Upper lobe of left lung (tissue), 6 donors: ENCODE measurements around the gene ACTL6B. TPM values are rescaled to one million over a fixed set of nuclear protein-coding genes. Genes with fewer than 3 reads are reported as not detected.
"Not testable (repeated sequence)": the region's sequence is repeated elsewhere in the genome, so short reads cannot be mapped to it uniquely, and the experiment has no call there.

ENCODE experiments used
- ATAC-seq, 2 donors: fragments of 200-7000 bp; cut with Tn5 transposase; one replicate each; pipeline ENCODE4 v1.9.1; 2022; ENCODE audit warnings: mild to moderate bottlenecking in 2 of 2, moderate library complexity in 2 of 2; ENCODE audit not compliant: low FRiP score in 2 of 2
- DNase-seq, 2 donors: peaks; one replicate each; pipeline ENCODE4 v3.0.0-alpha.2; 2019 to 2020
- H3K27ac ChIP-seq, 4 donors: fragments of 200-600 bp; sonication (generic); one replicate each; pipeline ENCODE4 v1.5.1; 2016 to 2019
- H3K27me3 ChIP-seq, 4 donors: fragments of 200-600 bp; sonication (generic); one replicate each; pipeline ENCODE4 v1.5.1; 2017 to 2019
- H3K36me3 ChIP-seq, 4 donors: fragments of 200-600 bp; sonication (generic); one replicate each; pipeline ENCODE4 v1.5.1; 2016 to 2019
- H3K4me1 ChIP-seq, 4 donors: fragments of 200-600 bp; sonication (generic); one replicate each; pipeline ENCODE4 v1.5.1; 2018 to 2019
- H3K4me3 ChIP-seq, 4 donors: fragments of 200-600 bp; sonication (generic); one replicate each; pipeline ENCODE4 v1.5.1; 2017 to 2019; ENCODE audit warnings: mild to moderate bottlenecking in 2 of 4, moderate library complexity in 1 of 4
- H3K9me3 ChIP-seq, 4 donors: fragments of 200-600 bp; sonication (generic); one replicate each; pipeline ENCODE4 v1.5.1; 2018 to 2019
- CTCF ChIP-seq, 6 experiments: fragments of 450-650 bp in 4 of 6; fragments of 200-600 bp in 2 of 6; sonication (generic) in 2 of 6; IDR thresholded peaks; one replicate each; pipeline ENCODE4 v1.5.1; 2016 to 2019; ENCODE audit warnings: antibody characterized with exemption in 6 of 6
- EP300 ChIP-seq, 4 donors: sonication (generic); formaldehyde crosslinking; IDR thresholded peaks; one replicate each; pipeline ENCODE4 v1.5.1; 2017; ENCODE audit warnings: antibody characterized with exemption in 4 of 4, control low read depth in 2 of 4
- POLR2A ChIP-seq, 4 donors: fragments of 450-650 bp; IDR thresholded peaks; one replicate each; pipeline ENCODE4 v1.5.1; 2016 to 2017; ENCODE audit warnings: antibody characterized with exemption in 4 of 4, mild to moderate bottlenecking in 2 of 4
- POLR2AphosphoS5 ChIP-seq, 2 donors: sonication (generic); formaldehyde crosslinking; IDR thresholded peaks; one replicate each; pipeline ENCODE4 v1.5.1; 2017; ENCODE audit warnings: antibody characterized with exemption in 2 of 2
- WGBS, 2 donors: methylation state at CpG; one replicate each; pipeline ENCODE4 v1.1.5; 2017 to 2018; 5-methylcytosine and 5-hydroxymethylcytosine counted together
- total RNA-seq, 6 donors: library from RNA; depleted of rRNA in 4 of 6; stranded (reverse); fragments of >200 nt in 4 of 6; gene quantifications; one replicate each; pipeline versions ENCODE4 v1.1.0 to v1.2.1, GENCODE V29; 2016 to 2021
- donor health status: DM: no; HTN: no; CAD: no; lungs with moderate emphysema.
- donor health status: DM: no; HTN: yes; CAD: no; lungs with severe emphysema.

Gene ACTL6B
- total RNA-seq = not detected

- H3K27ac ChIP-seq = no peak within 1 kb of the TSS
- no peaks in the 10 kb centered on the region for H3K36me3 ChIP-seq
- peak; percentile 39 to 86 for ATAC-seq
- 21 to 32% methylated on average over 14 to 33 of the region's 63 CpGs for WGBS, 2 donors
- peaks cover 0 to 7% (median 0%) of the 10 kb centered on the region in 4 donors for H3K4me1 ChIP-seq
- no peak within 1 kb of the TSS for H3K4me3 ChIP-seq
- peaks cover 0 to 25% (median 10%) of the 10 kb centered on the region in 4 donors for H3K27me3 ChIP-seq
- TF ChIP-seq EP300 (IDR thresholded peaks at IDR 0.05) = no peak
- TF ChIP-seq POLR2A (IDR thresholded peaks at IDR 0.05) = no peak
- no peak for TF ChIP-seq POLR2AphosphoS5 (IDR thresholded peaks at IDR 0.05)
- no peak for TF ChIP-seq CTCF (IDR thresholded peaks at IDR 0.05)
- H3K9me3 ChIP-seq = no peaks in the 10 kb centered on the region
- DNase-seq = peak; percentile 32 to 93
Measured at GRCh38 chr7:100655908-100656674, at the start of gene ACTL6B. Gene ACTL6B, minus strand, starts transcription at chr7:100656448. Its CDS starts 94 bp downstream, at chr7:100656354.

- TF ChIP-seq POLR2AphosphoS5 (IDR thresholded peaks at IDR 0.05) = no peak
- TF ChIP-seq POLR2A (IDR thresholded peaks at IDR 0.05) = no peak
- no peak for TF ChIP-seq EP300 (IDR thresholded peaks at IDR 0.05)
- peak; percentile 90 to 94 (median 93) for TF ChIP-seq CTCF (IDR thresholded peaks at IDR 0.05)
- Histone ChIP-seq H3K4me1 (peaks cover 15 to 21% (median 17%) of the 10 kb centered on the region in 4 donors), H3K4me3 (peak overlapping the region; percentile 69 to 98 (median 84)), H3K9me3 (no peaks in the 10 kb centered on the region), H3K36me3 (peaks cover 0 to 15% (median 0%) of the 10 kb centered on the region in 4 donors), H3K27ac (peak overlapping the region; percentile 89 to 97 (median 94)), H3K27me3 (no peaks in the 10 kb centered on the region)
- ATAC-seq = peak; percentile 92 to 93
- DNase-seq = peak; percentile 74 to 96
- 0% methylated on average over 7 of the region's 25 CpGs; no CpG with 5 or more reads in 1 of the 2 donors for WGBS, 2 donors
Measured at GRCh38 chr7:100705320-100705752, 49.1 kb upstream of the ACTL6B start.

- H3K27me3 ChIP-seq, H3K4me3 ChIP-seq, DNase-seq, H3K27ac ChIP-seq, H3K4me1 ChIP-seq, H3K36me3 ChIP-seq, ATAC-seq, H3K9me3 ChIP-seq: not testable (repeated sequence)
- WGBS, 2 donors = 65 to 77% methylated on average over 3 of the region's 3 CpGs
Measured at GRCh38 chr7:100701089-100701488, 44.8 kb upstream of the ACTL6B start.

GRCh38 chr7:100699018-100699417, 42.8 kb upstream of the ACTL6B start:
- H3K9me3 ChIP-seq = no peaks in the 10 kb centered on the region
- H3K4me1 ChIP-seq = peaks cover 4 to 8% (median 7%) of the 10 kb centered on the region in 4 donors
- no peak for ATAC-seq
- H3K4me3 ChIP-seq = no peak overlapping the region
- H3K27me3 ChIP-seq = no peaks in the 10 kb centered on the region
- no peaks in the 10 kb centered on the region for H3K36me3 ChIP-seq
- DNase-seq = no peak
- 61 to 66% methylated on average over 6 of the region's 6 CpGs for WGBS, 2 donors
- TF ChIP-seq POLR2A (IDR thresholded peaks at IDR 0.05) (no peak), EP300 (IDR thresholded peaks at IDR 0.05) (no peak), CTCF (IDR thresholded peaks at IDR 0.05) (no peak), POLR2AphosphoS5 (IDR thresholded peaks at IDR 0.05) (no peak)
- H3K27ac ChIP-seq = no peak overlapping the region

GRCh38 chr7:100696123-100696521, 39.9 kb upstream of the ACTL6B start:
- no peaks in the 10 kb centered on the region for H3K27me3 ChIP-seq
- peaks cover 0 to 2% (median 0%) of the 10 kb centered on the region in 4 donors for H3K36me3 ChIP-seq
- no peak for DNase-seq
- H3K27ac ChIP-seq = no peak overlapping the region
- H3K4me1 ChIP-seq = peaks cover 24 to 29% (median 29%) of the 10 kb centered on the region in 4 donors
- TF ChIP-seq EP300 (IDR thresholded peaks at IDR 0.05) (no peak), POLR2AphosphoS5 (IDR thresholded peaks at IDR 0.05) (no peak), POLR2A (IDR thresholded peaks at IDR 0.05) (no peak), CTCF (IDR thresholded peaks at IDR 0.05) (no peak)
- ATAC-seq = no peak
- 78 to 85% methylated on average over 6 of the region's 6 CpGs for WGBS, 2 donors
- H3K4me3 ChIP-seq = no peak overlapping the region
- H3K9me3 ChIP-seq = no peaks in the 10 kb centered on the region
